ENCODE measurements around the gene KLHL33. TPM values are rescaled to one million over a fixed set of nuclear protein-coding genes. Genes with fewer than 3 reads are reported as not detected.
A peak's percentile ranks its signal among the peaks of the same experiment; 100 is the strongest.

KLHL33 gene
- total and polyA plus RNA-seq, 2 experiments from 2014 or later = 0.05 TPM; not detected in 1

- H3K27ac ChIP-seq = peak overlapping the region; percentile 85
- H3K4me1 ChIP-seq (ENCODE audit: insufficient read depth) = peaks cover 5% of the 10 kb centered on the region
- DNase-seq (ENCODE audit: low spot score) = peak; percentile 61
- H3K9me2 ChIP-seq (replicated peaks; ENCODE audit: insufficient read depth) = no peaks in the 10 kb centered on the region
- no peaks in the 10 kb centered on the region for H4K20me1 ChIP-seq (ENCODE audit: insufficient read depth, poor library complexity, severe bottlenecking)
- TF ChIP-seq CTCF (IDR thresholded peaks at IDR 0.05; ENCODE audit: poor library complexity) = no peak
- no peak for TF ChIP-seq EZH2 (IDR thresholded peaks at IDR 0.05; ENCODE audit: borderline replicate concordance)
- no peak for TF ChIP-seq EZH2phosphoT487 (IDR thresholded peaks at IDR 0.05; ENCODE audit: low read depth, severe bottlenecking, unreplicated experiment)
- WGBS (ENCODE audit: low lambda C conversion rate, missing lambda C conversion rate) = 76% methylated on average over 5 of the region's 5 CpGs
- no peak overlapping the region for H3K4me3 ChIP-seq
- no peaks in the 10 kb centered on the region for H3K79me2 ChIP-seq
- no peaks in the 10 kb centered on the region for H3K27me3 ChIP-seq
- peak overlapping the region; percentile 4 for H2AFZ ChIP-seq
- no peaks in the 10 kb centered on the region for H3K36me3 ChIP-seq (replicated peaks; ENCODE audit: insufficient read depth, low read depth)
- no peaks in the 10 kb centered on the region for H3K9me3 ChIP-seq (ENCODE audit: low read depth)
- peak overlapping the region; percentile 65 for H3K4me2 ChIP-seq
Observed at GRCh38 chr14:20427231-20428009, 8.5 kb downstream of the KLHL33 start.

- peaks cover 5% of the 10 kb centered on the region for H3K4me1 ChIP-seq (ENCODE audit: insufficient read depth)
- no peaks in the 10 kb centered on the region for H3K36me3 ChIP-seq (replicated peaks; ENCODE audit: insufficient read depth, low read depth)
- no peaks in the 10 kb centered on the region for H3K79me2 ChIP-seq
- H3K4me2 ChIP-seq = no peak overlapping the region
- no peak for DNase-seq (ENCODE audit: low spot score)
- H3K27me3 ChIP-seq = no peaks in the 10 kb centered on the region
- H3K27ac ChIP-seq = peak overlapping the region; percentile 25
- no peaks in the 10 kb centered on the region for H3K9me3 ChIP-seq (ENCODE audit: low read depth)
- H3K9me2 ChIP-seq (replicated peaks; ENCODE audit: insufficient read depth) = no peaks in the 10 kb centered on the region
- no peak overlapping the region for H3K4me3 ChIP-seq
- no peaks in the 10 kb centered on the region for H4K20me1 ChIP-seq (ENCODE audit: insufficient read depth, poor library complexity, severe bottlenecking)
- WGBS (ENCODE audit: low lambda C conversion rate, missing lambda C conversion rate) = 34% methylated on average over 2 of the region's 2 CpGs
- H2AFZ ChIP-seq = no peak overlapping the region
- TF ChIP-seq EZH2phosphoT487 (IDR thresholded peaks at IDR 0.05; ENCODE audit: low read depth, severe bottlenecking, unreplicated experiment) (no peak), EZH2 (IDR thresholded peaks at IDR 0.05; ENCODE audit: borderline replicate concordance) (no peak), CTCF (IDR thresholded peaks at IDR 0.05; ENCODE audit: poor library complexity) (no peak)
Observed at GRCh38 chr14:20424851-20425250, 11.1 kb downstream of the KLHL33 start.

- no peaks in the 10 kb centered on the region for H4K20me1 ChIP-seq (ENCODE audit: insufficient read depth, poor library complexity, severe bottlenecking)
- peaks cover 15% of the 10 kb centered on the region for H3K4me1 ChIP-seq (ENCODE audit: insufficient read depth)
- 80% methylated on average over 2 of the region's 2 CpGs for WGBS (ENCODE audit: low lambda C conversion rate, missing lambda C conversion rate)
- no peaks in the 10 kb centered on the region for H3K27me3 ChIP-seq
- TF ChIP-seq EZH2 (IDR thresholded peaks at IDR 0.05; ENCODE audit: borderline replicate concordance) = no peak
- H3K9me3 ChIP-seq (ENCODE audit: low read depth) = no peaks in the 10 kb centered on the region
- H3K9me2 ChIP-seq (replicated peaks; ENCODE audit: insufficient read depth) = no peaks in the 10 kb centered on the region
- H3K36me3 ChIP-seq (replicated peaks; ENCODE audit: insufficient read depth, low read depth) = no peaks in the 10 kb centered on the region
- no peak overlapping the region for H3K4me3 ChIP-seq
- DNase-seq (ENCODE audit: low spot score) = no peak
- H3K4me2 ChIP-seq = no peak overlapping the region
- no peaks in the 10 kb centered on the region for H3K79me2 ChIP-seq
- no peak overlapping the region for H3K27ac ChIP-seq
- no peak overlapping the region for H2AFZ ChIP-seq
Observed at GRCh38 chr14:20422886-20423285, 13.1 kb downstream of the KLHL33 start.

- Histone ChIP-seq H2AFZ (no peak overlapping the region), H3K9me2 (replicated peaks; ENCODE audit: insufficient read depth) (no peaks in the 10 kb centered on the region), H3K36me3 (replicated peaks; ENCODE audit: insufficient read depth, low read depth) (no peaks in the 10 kb centered on the region), H3K4me3 (no peak overlapping the region), H3K4me2 (no peak overlapping the region), H3K27ac (no peak overlapping the region), H3K27me3 (no peaks in the 10 kb centered on the region), H3K79me2 (no peaks in the 10 kb centered on the region), H3K9me3 (ENCODE audit: low read depth) (no peaks in the 10 kb centered on the region), H3K4me1 (ENCODE audit: insufficient read depth) (peaks cover 15% of the 10 kb centered on the region), H4K20me1 (ENCODE audit: insufficient read depth, poor library complexity, severe bottlenecking) (no peaks in the 10 kb centered on the region)
- WGBS (ENCODE audit: low lambda C conversion rate, missing lambda C conversion rate) = 50% methylated on average over 2 of the region's 2 CpGs
- TF ChIP-seq EZH2phosphoT487 (IDR thresholded peaks at IDR 0.05; ENCODE audit: low read depth, severe bottlenecking, unreplicated experiment) = no peak
- no peak for TF ChIP-seq EZH2 (IDR thresholded peaks at IDR 0.05; ENCODE audit: borderline replicate concordance)
- TF ChIP-seq CTCF (IDR thresholded peaks at IDR 0.05; ENCODE audit: poor library complexity) = no peak
- DNase-seq (ENCODE audit: low spot score) = no peak
Observed at GRCh38 chr14:20421267-20421666, 14.7 kb downstream of the KLHL33 start.

All from hepatocyte (in vitro differentiated cells).